GM12878 (cell line): ENCODE data around the gene UBAP1L. TPM values are rescaled to one million over a fixed set of nuclear protein-coding genes. Genes with fewer than 3 reads are reported as not detected.

Experiments
- ATAC-seq: fragments of 200-7000 bp; cut with Tn5 transposase; 3 replicates; pipeline ENCODE4 v1.9.1; 2020; ENCODE audit warnings: mild to moderate bottlenecking, moderate library complexity
- BruUV-seq: library from RNA; stranded (reverse); fragments of 400-500 nt; replicated peaks from 2 replicates; lab custom pipeline; 2021; lab: Mats Ljungman, UMichigan
- CTCF ChIA-PET: fragments of 300-600 bp; sonication (Branson Sonifier 250); formaldehyde crosslinking; extraction: SDS; loops from one replicate; lab custom pipeline; 2021; ENCODE audit warnings: inconsistent platforms; lab: Yijun Ruan, JAX
- POLR2A ChIA-PET: fragments of 350-600 bp; formaldehyde crosslinking; extraction: SDS; loops from one replicate; lab custom pipeline; 2021; ENCODE audit warnings: inconsistent platforms; lab: Charles Lee
- RAD21 ChIA-PET: fragments of 300-600 bp; sonication (Branson Sonifier 250); formaldehyde crosslinking; loops from one replicate; lab custom pipeline; 2023; ENCODE audit warnings: antibody characterized with exemption; ENCODE audit not compliant: unreplicated experiment; lab: Charles Lee
- SMC1A ChIA-PET: fragments of 300-600 bp; sonication (Branson Sonifier 250); formaldehyde crosslinking; loops from one replicate; lab custom pipeline; 2023; ENCODE audit not compliant: unreplicated experiment, uncharacterized antibody; lab: Charles Lee
- DNase-seq: peaks from one replicate; pipeline ENCODE4 v3.0.0-alpha.2; 2011; ENCODE audit warnings: low read depth, low spot score
- FAIRE-seq: peaks from 3 replicates; lab custom pipeline; 2011; peaks lifted over from hg19 to GRCh38; lab: Jason Lieb, UNC
- H2AFZ ChIP-seq: 2 replicates; pipeline ENCODE4 v1.6.0; 2011; ENCODE audit warnings: low read depth, low read length, control low read depth; ENCODE audit not compliant: control insufficient read depth
- H3K27ac ChIP-seq: 2 replicates; pipeline ENCODE4 v1.5.1; 2011; ENCODE audit warnings: control low read depth; ENCODE audit not compliant: control insufficient read depth, insufficient read depth
- H3K27me3 ChIP-seq, 2 experiments: replicated peaks in 1 of 2; 2 replicates each; pipeline versions ENCODE4 v1.6.0 to v1.6.1; 2011; ENCODE audit warnings: low read length in 1 of 2; ENCODE audit not compliant: control insufficient read depth in 2 of 2, insufficient read depth in 2 of 2
- H3K36me3 ChIP-seq, 2 experiments: 2 replicates each; pipeline ENCODE4 v1.5.1; 2011; ENCODE audit warnings: low read length in 1 of 2; ENCODE audit not compliant: control insufficient read depth in 2 of 2, insufficient read depth in 2 of 2
- H3K4me1 ChIP-seq: 2 replicates; pipeline ENCODE4 v1.6.1; 2011; ENCODE audit warnings: mild to moderate bottlenecking, low read length, moderate library complexity, mixed read lengths; ENCODE audit not compliant: control insufficient read depth, insufficient read depth
- H3K4me2 ChIP-seq: 2 replicates; pipeline ENCODE4 v1.6.0; 2011; ENCODE audit warnings: control low read depth; ENCODE audit not compliant: control insufficient read depth, insufficient read depth
- H3K4me3 ChIP-seq: fragments of 200-600 bp; sonication (generic); 2 replicates; pipeline ENCODE4 v1.5.1; 2016
- H3K79me2 ChIP-seq: 2 replicates; pipeline ENCODE4 v1.6.0; 2011; ENCODE audit warnings: low read length; ENCODE audit not compliant: control insufficient read depth, insufficient read depth
- H3K9ac ChIP-seq: 2 replicates; pipeline ENCODE4 v1.8.0; 2011; ENCODE audit warnings: low read length, control low read depth, mixed read lengths; ENCODE audit not compliant: control insufficient read depth, insufficient read depth
- H3K9me3 ChIP-seq: replicated peaks from 3 replicates; pipeline ENCODE4 v1.5.1; 2011; ENCODE audit warnings: mild to moderate bottlenecking, low read length; ENCODE audit not compliant: control insufficient read depth, insufficient read depth
- H4K20me1 ChIP-seq: 2 replicates; pipeline ENCODE4 v1.6.0; 2011; ENCODE audit not compliant: control insufficient read depth, insufficient read depth
- BHLHE40 ChIP-seq, 2 experiments: fragments of 450-650 bp in 1 of 2; IDR thresholded peaks; 2 replicates each; pipeline ENCODE4 v1.6.1; 2011 to 2017; ENCODE audit warnings: low read depth in 2 of 2, borderline replicate concordance in 1 of 2, improper control_type of control experiment in 1 of 2, low read length in 1 of 2, mild to moderate bottlenecking in 1 of 2
- CREB1 ChIP-seq: IDR thresholded peaks from 2 replicates; pipeline ENCODE4 v1.6.1; 2012; ENCODE audit warnings: low read depth, mild to moderate bottlenecking, inconsistent platforms
- EED ChIP-seq: sonication (generic); IDR thresholded peaks from 2 replicates; pipeline ENCODE4 v1.6.1; 2016; ENCODE audit warnings: antibody characterized with exemption, low read depth
- FOXK2 ChIP-seq: fragments of 450-650 bp; IDR thresholded peaks from 2 replicates; pipeline ENCODE4 v1.6.1; 2017; ENCODE audit warnings: mild to moderate bottlenecking, moderate library complexity
- HDAC6 ChIP-seq: fragments of 200-600 bp; sonication (generic); IDR thresholded peaks from one replicate; pipeline ENCODE4 v1.8.0; 2017; ENCODE audit warnings: antibody characterized with exemption; ENCODE audit not compliant: unreplicated experiment
- IRF3 ChIP-seq: fragments of 450-650 bp; IDR thresholded peaks from 2 replicates; pipeline ENCODE4 v1.6.1; 2014; ENCODE audit warnings: mild to moderate bottlenecking
- PAX5 ChIP-seq: IDR thresholded peaks from 2 replicates; pipeline ENCODE4 v1.6.1; 2011; ENCODE audit warnings: low read depth, low read length, borderline replicate concordance
- PAX8 ChIP-seq: fragments of 450-650 bp; IDR thresholded peaks from 2 replicates; pipeline ENCODE4 v1.6.1; 2017; ENCODE audit warnings: mild to moderate bottlenecking, moderate library complexity
- RB1 ChIP-seq: fragments of 450-650 bp; formaldehyde crosslinking; IDR thresholded peaks from 2 replicates; pipeline ENCODE4 v1.6.1; 2017; ENCODE audit warnings: mild to moderate bottlenecking, borderline replicate concordance
- RELA ChIP-seq: fragments of 450-650 bp; IDR thresholded peaks from 2 replicates; pipeline ENCODE4 v1.8.0; 2014; ENCODE audit warnings: borderline replicate concordance; ENCODE audit not compliant: partially characterized antibody
- REST ChIP-seq: IDR thresholded peaks from 2 replicates; pipeline ENCODE4 v1.6.1; 2012; ENCODE audit warnings: mild to moderate bottlenecking, low read depth, low read length
- SIX5 ChIP-seq: IDR thresholded peaks from 2 replicates; pipeline ENCODE4 v1.6.1; 2011; ENCODE audit warnings: mild to moderate bottlenecking, low read depth, low read length, moderate library complexity; ENCODE audit not compliant: severe bottlenecking
- SMAD5 ChIP-seq: IDR thresholded peaks from 2 replicates; pipeline ENCODE4 v1.6.1; 2016; ENCODE audit warnings: antibody characterized with exemption, low read depth
- USF2 ChIP-seq: IDR thresholded peaks from 2 replicates; pipeline ENCODE4 v1.6.1; 2011; ENCODE audit warnings: low read depth, low read length, improper control_type of control experiment, borderline replicate concordance
- ZNF207 ChIP-seq: fragments of 450-650 bp; IDR thresholded peaks from 2 replicates; pipeline ENCODE4 v1.6.1; 2014; ENCODE audit warnings: antibody characterized with exemption, mild to moderate bottlenecking, borderline replicate concordance
- ZNF217 ChIP-seq: fragments of 450-650 bp; IDR thresholded peaks from 2 replicates; pipeline ENCODE4 v1.6.1; 2017; ENCODE audit warnings: antibody characterized with exemption, mild to moderate bottlenecking
- WGBS: methylation state at CpG from one replicate; pipeline ENCODE4 v1.1.6; 2016; ENCODE audit warnings: low lambda C conversion rate; ENCODE audit not compliant: insufficient replicate concordance, insufficient coverage; ENCODE audit errors: missing lambda C conversion rate; 5-methylcytosine and 5-hydroxymethylcytosine counted together
- in situ Hi-C: fragments of 300-500 bp; cut with MboI; formaldehyde crosslinking; loops from 9 replicates; pipeline ENCODE4 v1.14.3; 2018; ENCODE audit warnings: mixed read lengths
- intact Hi-C: fragments of 100-400 bp; cut with micrococcal nuclease; formaldehyde crosslinking; loops from one replicate; pipeline ENCODE4 v1.14.2; 2022; ENCODE audit not compliant: unreplicated experiment
- polyA plus RNA-seq, 11 experiments: library from polyadenylated mRNA; depleted of rRNA in 4 of 11; unstranded in 6 of 11; stranded (reverse) in 5 of 11; fragments of >200 nt; fragmentation: Nextera tagmentation in 4 of 11; fragmentation: Illumina TruSeq in 1 of 11; extraction: Ambion mirVana in 4 of 11; extraction: Trizol in 1 of 11; gene quantifications; 1 replicate in 1 of 11; 2 replicates in 10 of 11; pipeline versions ENCODE4 v1.2.1 to v1.2.3, GENCODE V29; 2011 to 2016; ENCODE audit warnings: inconsistent platforms in 2 of 11, missing spikeins in 2 of 11, low read depth in 1 of 11
- total RNA-seq, 4 experiments: library from RNA; depleted of rRNA in 3 of 4; stranded (reverse); fragments of >200 nt in 3 of 4; fragmentation: Illumina TruSeq in 1 of 4; extraction: Trizol in 1 of 4; gene quantifications; 2 replicates each; pipeline versions ENCODE4 v1.2.1 to v1.2.3, GENCODE V29; 2013 to 2021

The UBAP1L gene
- total and polyA plus RNA-seq, 10 of the 15 experiments (the other 5 are each of a cell fraction or from before 2014, with no cell fraction given) = 0.03 to 2.6 (median 1.0) TPM

GRCh38 chr15:65068403-65068788 is 46.6 kb downstream of the UBAP1L start:
- H3K9me3 ChIP-seq = no peaks in the 10 kb centered on the region
- WGBS = 69% methylated on average over 3 of the region's 3 CpGs
- ChIA-PET POLR2A (no interaction called here), SMC1A (no interaction called here), RAD21 (no interaction called here), CTCF (interaction anchor here (1.2 to 1.4 kb wide), 2 partner anchors 14 to 33 kb away, joined by 3 to 5 read pairs; no protein-coding TSS in a partner anchor)
- H3K27ac ChIP-seq = no peak overlapping the region
- no peaks in the 10 kb centered on the region for H3K36me3 ChIP-seq
- BruUV-seq = no TSS peak
- no peaks in the 10 kb centered on the region for H3K79me2 ChIP-seq
- ATAC-seq (no peak), FAIRE-seq (no peak), DNase-seq (no peak)
- no peak overlapping the region for H3K9ac ChIP-seq
- in situ Hi-C loops = no loop called here
- no peak overlapping the region for H3K4me2 ChIP-seq
- no peaks in the 10 kb centered on the region for H4K20me1 ChIP-seq
- intact Hi-C loops = no loop called here
- peaks cover 0 to 2% of the 10 kb centered on the region in 2 experiments for H3K27me3 ChIP-seq
- TF ChIP-seq PAX8 = no peak
- no peak for TF ChIP-seq SIX5
- TF ChIP-seq FOXK2 = no peak
- TF ChIP-seq HDAC6 = no peak
- TF ChIP-seq IRF3 = no peak
- TF ChIP-seq EED = no peak
- TF ChIP-seq RELA = no peak
- TF ChIP-seq ZNF207 = no peak
- no peak for TF ChIP-seq RB1
- TF ChIP-seq BHLHE40 (IDR thresholded peaks at IDR 0.05; ENCODE audit: borderline replicate concordance in 1 of 2, low read depth in 2 of 2, low read length in 1 of 2) = no peak
- TF ChIP-seq CREB1 = no peak
- TF ChIP-seq ZNF217 = no peak
- no peak for TF ChIP-seq USF2
- no peak for TF ChIP-seq PAX5
- TF ChIP-seq REST = no peak
- no peak for TF ChIP-seq SMAD5
- H2AFZ ChIP-seq = no peak overlapping the region
- H3K4me1 ChIP-seq = no peaks in the 10 kb centered on the region
- no peak overlapping the region for H3K4me3 ChIP-seq
